ENCODE data around the gene MAML3. TPM values are rescaled to one million over a fixed set of nuclear protein-coding genes. Genes with fewer than 3 reads are reported as not detected.

MAML3 gene
- total RNA-seq, 2 experiments from 2014 or later: 4.0 to 4.1 TPM

GRCh38 chr4:140038031-140038533 lies 115.9 kb downstream of the MAML3 start:
- Mint-ChIP-seq H3K27me3 (ENCODE audit: low read depth) (no peaks in the 10 kb centered on the region), H3K36me3 (ENCODE audit: low read depth) (no peaks in the 10 kb centered on the region), H3K4me3 (no peak overlapping the region), H3K9me3 (ENCODE audit: insufficient read depth) (no peaks in the 10 kb centered on the region), H3K27ac (no peak overlapping the region), H3K4me1 (ENCODE audit: low read depth) (peaks cover 7% of the 10 kb centered on the region)
- no peak for DNase-seq
- ATAC-seq: no peak
- POLR2A ChIA-PET: no interaction called here
- CTCF ChIA-PET: no interaction called here

GRCh38 chr4:140037353-140038030 lies 116.5 kb downstream of the MAML3 start:
- no peaks in the 10 kb centered on the region for H3K9me3 Mint-ChIP-seq (ENCODE audit: insufficient read depth)
- no peak for ATAC-seq
- ChIA-PET POLR2A (no interaction called here), CTCF (interaction anchor here (1.0 to 1.9 kb wide), 2 partner anchors 12 to 22 kb away, joined by 3 to 8 read pairs; no protein-coding TSS in a partner anchor)
- no peak overlapping the region for H3K4me3 Mint-ChIP-seq
- no peak overlapping the region for H3K27ac Mint-ChIP-seq
- H3K4me1 Mint-ChIP-seq (ENCODE audit: low read depth): peaks cover 2% of the 10 kb centered on the region
- H3K36me3 Mint-ChIP-seq (ENCODE audit: low read depth): no peaks in the 10 kb centered on the region
- H3K27me3 Mint-ChIP-seq (ENCODE audit: low read depth): no peaks in the 10 kb centered on the region
- DNase-seq: no peak

- no peaks in the 10 kb centered on the region for H3K9me3 Mint-ChIP-seq (ENCODE audit: insufficient read depth)
- H3K4me3 Mint-ChIP-seq: no peak overlapping the region
- H3K27me3 Mint-ChIP-seq (ENCODE audit: low read depth): peaks cover 24% of the 10 kb centered on the region
- POLR2A ChIA-PET: no interaction called here
- H3K36me3 Mint-ChIP-seq (ENCODE audit: low read depth): no peaks in the 10 kb centered on the region
- no peak overlapping the region for H3K27ac Mint-ChIP-seq
- no peak for ATAC-seq
- DNase-seq: no peak
- CTCF ChIA-PET: no interaction called here
- no peaks in the 10 kb centered on the region for H3K4me1 Mint-ChIP-seq (ENCODE audit: low read depth)
Measured at GRCh38 chr4:140031706-140032105, 122.3 kb downstream of the MAML3 start.

GRCh38 chr4:140031061-140031460 lies 122.9 kb downstream of the MAML3 start:
- ATAC-seq (no peak), DNase-seq (no peak)
- POLR2A ChIA-PET: no interaction called here
- no peak overlapping the region for H3K4me3 Mint-ChIP-seq
- no peaks in the 10 kb centered on the region for H3K36me3 Mint-ChIP-seq (ENCODE audit: low read depth)
- H3K27me3 Mint-ChIP-seq (ENCODE audit: low read depth): peaks cover 24% of the 10 kb centered on the region
- H3K4me1 Mint-ChIP-seq (ENCODE audit: low read depth): no peaks in the 10 kb centered on the region
- H3K27ac Mint-ChIP-seq: no peak overlapping the region
- CTCF ChIA-PET: no interaction called here
- H3K9me3 Mint-ChIP-seq (ENCODE audit: insufficient read depth): no peaks in the 10 kb centered on the region

GRCh38 chr4:140028676-140029517 lies 125.1 kb downstream of the MAML3 start:
- Mint-ChIP-seq H3K4me3 (no peak overlapping the region), H3K36me3 (ENCODE audit: low read depth) (no peaks in the 10 kb centered on the region), H3K27ac (no peak overlapping the region), H3K9me3 (ENCODE audit: insufficient read depth) (no peaks in the 10 kb centered on the region), H3K27me3 (ENCODE audit: low read depth) (peaks cover 24% of the 10 kb centered on the region), H3K4me1 (ENCODE audit: low read depth) (no peaks in the 10 kb centered on the region)
- ChIA-PET CTCF (interaction anchor here (1.2 to 1.6 kb wide), 2 partner anchors 17 to 225 kb away, joined by 4 read pairs; no protein-coding TSS in a partner anchor), POLR2A (no interaction called here)
- ATAC-seq: no peak
- DNase-seq: no peak

GRCh38 chr4:140028101-140028500 lies 125.9 kb downstream of the MAML3 start:
- Mint-ChIP-seq H3K4me1 (ENCODE audit: low read depth) (no peaks in the 10 kb centered on the region), H3K27me3 (ENCODE audit: low read depth) (peaks cover 24% of the 10 kb centered on the region), H3K27ac (no peak overlapping the region), H3K4me3 (no peak overlapping the region), H3K36me3 (ENCODE audit: low read depth) (no peaks in the 10 kb centered on the region), H3K9me3 (ENCODE audit: insufficient read depth) (no peaks in the 10 kb centered on the region)
- ChIA-PET POLR2A (no interaction called here), CTCF (interaction anchor here (1.2 to 1.6 kb wide), 2 partner anchors 16 to 226 kb away, joined by 4 read pairs; no protein-coding TSS in a partner anchor)
- ATAC-seq: no peak
- no peak for DNase-seq

GRCh38 chr4:140027101-140027500 lies 126.9 kb downstream of the MAML3 start:
- Mint-ChIP-seq H3K9me3 (ENCODE audit: insufficient read depth) (no peaks in the 10 kb centered on the region), H3K27me3 (ENCODE audit: low read depth) (peaks cover 26% of the 10 kb centered on the region), H3K4me3 (no peak overlapping the region), H3K4me1 (ENCODE audit: low read depth) (no peaks in the 10 kb centered on the region), H3K36me3 (ENCODE audit: low read depth) (no peaks in the 10 kb centered on the region), H3K27ac (no peak overlapping the region)
- CTCF ChIA-PET: no interaction called here
- POLR2A ChIA-PET: no interaction called here
- no peak for DNase-seq
- no peak for ATAC-seq

- no peaks in the 10 kb centered on the region for H3K36me3 Mint-ChIP-seq (ENCODE audit: low read depth)
- ChIA-PET POLR2A (no interaction called here), CTCF (no interaction called here)
- no peak overlapping the region for H3K27ac Mint-ChIP-seq
- peaks cover 21% of the 10 kb centered on the region for H3K27me3 Mint-ChIP-seq (ENCODE audit: low read depth)
- H3K4me1 Mint-ChIP-seq (ENCODE audit: low read depth): no peaks in the 10 kb centered on the region
- ATAC-seq (no peak), DNase-seq (no peak)
- no peak overlapping the region for H3K4me3 Mint-ChIP-seq
- no peaks in the 10 kb centered on the region for H3K9me3 Mint-ChIP-seq (ENCODE audit: insufficient read depth)
Measured at GRCh38 chr4:140025470-140025869, 128.5 kb downstream of the MAML3 start.

- no peak overlapping the region for H3K27ac Mint-ChIP-seq
- no peaks in the 10 kb centered on the region for H3K4me1 Mint-ChIP-seq (ENCODE audit: low read depth)
- no peak overlapping the region for H3K4me3 Mint-ChIP-seq
- H3K36me3 Mint-ChIP-seq (ENCODE audit: low read depth): no peaks in the 10 kb centered on the region
- no peak for DNase-seq
- ATAC-seq: no peak
- POLR2A ChIA-PET: no interaction called here
- CTCF ChIA-PET: interaction anchor here (1.9 kb wide), 1 partner anchor 233 kb away, joined by 7 read pairs; no protein-coding TSS in a partner anchor
- H3K9me3 Mint-ChIP-seq (ENCODE audit: insufficient read depth): no peaks in the 10 kb centered on the region
- peaks cover 4% of the 10 kb centered on the region for H3K27me3 Mint-ChIP-seq (ENCODE audit: low read depth)
Measured at GRCh38 chr4:140020457-140021361, 133.3 kb downstream of the MAML3 start.

GRCh38 chr4:140019619-140020347 lies 134.2 kb downstream of the MAML3 start:
- ChIA-PET POLR2A (no interaction called here), CTCF (interaction anchor here (1.0 to 1.9 kb wide), 2 partner anchors 132 to 233 kb away, joined by 3 to 7 read pairs; no protein-coding TSS in a partner anchor)
- no peaks in the 10 kb centered on the region for H3K4me1 Mint-ChIP-seq (ENCODE audit: low read depth)
- H3K27ac Mint-ChIP-seq: no peak overlapping the region
- ATAC-seq: no peak
- H3K36me3 Mint-ChIP-seq (ENCODE audit: low read depth): no peaks in the 10 kb centered on the region
- H3K9me3 Mint-ChIP-seq (ENCODE audit: insufficient read depth): no peaks in the 10 kb centered on the region
- no peak for DNase-seq
- peaks cover 4% of the 10 kb centered on the region for H3K27me3 Mint-ChIP-seq (ENCODE audit: low read depth)
- H3K4me3 Mint-ChIP-seq: no peak overlapping the region

Data from activated CD8-positive, alpha-beta T cell treated with anti-CD3 and anti-CD28 coated beads, Interleukin-2, amount 10 ng/mL, durations not matched to agents 7 days and 5 days (primary cell).